ENCODE results near the gene LYRM4.

The LYRM4 gene

GRCh38 chr6:5279891-5280338 is 19.2 kb upstream of the LYRM4 start:
- Histone ChIP-seq H3K27me3 (ENCODE audit: control insufficient read depth, insufficient read depth, low read length) (no peaks in the 10 kb centered on the region), H3K4me3 (ENCODE audit: low read depth, low read length) (no peak overlapping the region), H3K4me1 (ENCODE audit: control insufficient read depth, insufficient read depth, low read length) (peaks cover 20% of the 10 kb centered on the region), H3K9me3 (ENCODE audit: control insufficient read depth, insufficient read depth, low read depth, low read length) (no peaks in the 10 kb centered on the region), H3K36me3 (ENCODE audit: control insufficient read depth, insufficient read depth, low read length) (no peaks in the 10 kb centered on the region), H3K9ac (ENCODE audit: low read length) (no peak overlapping the region), H3K27ac (ENCODE audit: low read depth, low read length) (no peak overlapping the region)

DNA sequence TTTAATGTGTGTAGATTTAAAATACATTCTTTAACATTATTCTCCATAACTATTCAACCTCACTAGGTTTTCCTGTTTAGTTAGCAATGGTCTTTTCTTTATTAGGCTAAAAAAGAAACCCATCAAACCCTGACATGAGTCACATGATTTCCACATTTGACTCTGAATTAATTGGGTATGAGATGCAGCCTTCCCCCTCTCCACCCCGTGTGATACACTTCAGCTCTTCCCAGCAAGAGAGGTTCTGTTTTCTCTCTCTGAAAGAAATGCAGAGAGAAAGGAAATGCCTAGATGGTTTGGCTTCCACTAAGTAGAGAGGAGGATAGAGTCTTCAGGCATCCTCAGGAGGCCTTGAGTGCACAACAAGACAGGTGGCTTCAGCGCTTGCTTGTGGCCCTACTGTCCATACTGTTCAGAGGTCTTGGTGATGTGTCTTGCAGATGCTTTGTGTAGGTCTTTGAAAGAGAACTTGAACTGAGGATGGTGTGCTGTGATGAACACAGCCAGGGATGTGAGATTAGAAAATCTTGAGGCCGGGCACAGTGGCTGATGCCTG is 17.9 kb upstream of the LYRM4 start:
- Histone ChIP-seq H3K4me3 (ENCODE audit: low read depth, low read length) (no peak overlapping the region), H3K27me3 (ENCODE audit: control insufficient read depth, insufficient read depth, low read length) (no peaks in the 10 kb centered on the region), H3K27ac (ENCODE audit: low read depth, low read length) (no peak overlapping the region), H3K4me1 (ENCODE audit: control insufficient read depth, insufficient read depth, low read length) (peaks cover 20% of the 10 kb centered on the region), H3K9me3 (ENCODE audit: control insufficient read depth, insufficient read depth, low read depth, low read length) (no peaks in the 10 kb centered on the region), H3K36me3 (ENCODE audit: control insufficient read depth, insufficient read depth, low read length) (no peaks in the 10 kb centered on the region), H3K9ac (ENCODE audit: low read length) (no peak overlapping the region)

DNA sequence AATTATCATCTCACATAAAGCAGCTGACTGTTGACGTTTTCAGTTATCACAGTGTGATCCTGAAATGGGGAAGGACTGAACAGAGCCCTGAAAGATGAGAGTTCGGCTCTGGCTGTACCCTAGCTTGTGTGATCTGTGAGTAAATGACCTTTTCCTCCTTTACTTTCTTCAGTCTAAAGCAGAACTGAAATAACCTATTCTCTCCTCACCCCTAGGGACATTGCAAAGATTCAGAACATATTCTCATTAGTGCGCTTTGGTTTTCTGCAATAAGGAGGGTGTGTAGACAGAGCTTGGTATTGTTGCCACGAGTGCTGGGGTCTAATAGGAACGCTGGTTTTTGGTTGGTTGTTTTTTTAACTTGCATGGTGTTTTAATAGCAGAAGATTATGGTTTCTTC is 17.3 kb upstream of the LYRM4 start:
- Histone ChIP-seq H3K36me3 (ENCODE audit: control insufficient read depth, insufficient read depth, low read length) (no peaks in the 10 kb centered on the region), H3K9me3 (ENCODE audit: control insufficient read depth, insufficient read depth, low read depth, low read length) (no peaks in the 10 kb centered on the region), H3K4me3 (ENCODE audit: low read depth, low read length) (no peak overlapping the region), H3K27me3 (ENCODE audit: control insufficient read depth, insufficient read depth, low read length) (no peaks in the 10 kb centered on the region), H3K4me1 (ENCODE audit: control insufficient read depth, insufficient read depth, low read length) (peaks cover 20% of the 10 kb centered on the region), H3K9ac (ENCODE audit: low read length) (no peak overlapping the region), H3K27ac (ENCODE audit: low read depth, low read length) (no peak overlapping the region)

DNA sequence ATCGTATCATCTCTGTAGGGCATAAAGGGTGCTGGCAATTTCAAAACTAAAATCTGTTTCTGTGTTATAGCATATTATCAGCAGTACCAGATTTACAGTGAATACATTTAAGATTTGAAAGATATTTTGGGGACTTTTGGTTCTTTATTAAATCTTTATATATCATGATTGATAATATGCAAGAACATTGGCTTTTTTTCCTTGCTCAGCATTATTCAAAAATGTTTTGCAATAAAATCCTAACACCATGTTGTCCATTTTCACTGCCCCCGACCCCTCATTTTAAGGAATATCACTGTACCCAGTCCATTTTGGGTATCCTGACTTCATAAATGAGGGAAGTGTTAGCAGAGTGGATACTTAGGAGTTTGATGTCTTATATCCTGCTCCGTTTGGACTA is 16.8 kb upstream of the LYRM4 start:
- no peak overlapping the region for H3K9ac ChIP-seq (ENCODE audit: low read length)
- H3K4me1 ChIP-seq (ENCODE audit: control insufficient read depth, insufficient read depth, low read length), result peaks cover 20% of the 10 kb centered on the region
- no peaks in the 10 kb centered on the region for H3K36me3 ChIP-seq (ENCODE audit: control insufficient read depth, insufficient read depth, low read length)
- H3K9me3 ChIP-seq (ENCODE audit: control insufficient read depth, insufficient read depth, low read depth, low read length), result no peaks in the 10 kb centered on the region
- no peaks in the 10 kb centered on the region for H3K27me3 ChIP-seq (ENCODE audit: control insufficient read depth, insufficient read depth, low read length)
- H3K4me3 ChIP-seq (ENCODE audit: low read depth, low read length), result no peak overlapping the region
- no peak overlapping the region for H3K27ac ChIP-seq (ENCODE audit: low read depth, low read length)

DNA sequence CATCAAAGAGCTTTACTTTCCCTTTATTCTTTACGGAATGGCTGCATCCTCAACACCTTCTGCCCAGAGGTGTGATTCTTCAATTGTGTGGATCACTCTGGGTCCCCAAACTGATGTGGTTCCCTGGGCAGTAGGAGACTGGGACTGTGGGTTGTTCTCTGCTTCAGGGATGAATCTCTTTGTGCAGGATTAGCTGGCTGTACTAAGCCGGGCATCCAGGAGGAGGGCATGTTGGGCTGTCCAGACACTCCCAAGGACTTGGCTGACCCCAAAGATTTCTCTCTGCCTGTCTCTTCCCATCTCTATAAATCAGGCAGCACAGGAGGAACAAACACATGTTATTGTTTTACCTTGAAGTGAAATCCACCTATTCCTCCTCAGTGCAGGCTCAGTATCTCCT is 15.8 kb upstream of the LYRM4 start:
- Histone ChIP-seq H3K9ac (ENCODE audit: low read length) (no peak overlapping the region), H3K27ac (ENCODE audit: low read depth, low read length) (no peak overlapping the region), H3K27me3 (ENCODE audit: control insufficient read depth, insufficient read depth, low read length) (no peaks in the 10 kb centered on the region), H3K36me3 (ENCODE audit: control insufficient read depth, insufficient read depth, low read length) (no peaks in the 10 kb centered on the region), H3K4me3 (ENCODE audit: low read depth, low read length) (no peak overlapping the region), H3K9me3 (ENCODE audit: control insufficient read depth, insufficient read depth, low read depth, low read length) (no peaks in the 10 kb centered on the region), H3K4me1 (ENCODE audit: control insufficient read depth, insufficient read depth, low read length) (peaks cover 13% of the 10 kb centered on the region)

- H3K27me3 ChIP-seq (ENCODE audit: control insufficient read depth, insufficient read depth, low read length), result no peaks in the 10 kb centered on the region
- H3K27ac ChIP-seq (ENCODE audit: low read depth, low read length), result no peak overlapping the region
- H3K4me3 ChIP-seq (ENCODE audit: low read depth, low read length), result no peak overlapping the region
- H3K36me3 ChIP-seq (ENCODE audit: control insufficient read depth, insufficient read depth, low read length), result no peaks in the 10 kb centered on the region
- H3K9ac ChIP-seq (ENCODE audit: low read length), result no peak overlapping the region
- H3K4me1 ChIP-seq (ENCODE audit: control insufficient read depth, insufficient read depth, low read length), result peaks cover 13% of the 10 kb centered on the region
- no peaks in the 10 kb centered on the region for H3K9me3 ChIP-seq (ENCODE audit: control insufficient read depth, insufficient read depth, low read depth, low read length)
Measured at GRCh38 chr6:5275497-5275896, 14.7 kb upstream of the LYRM4 start.

- Histone ChIP-seq H3K9ac (ENCODE audit: low read length) (no peak overlapping the region), H3K27ac (ENCODE audit: low read depth, low read length) (no peak overlapping the region)
Measured at GRCh38 chr6:5274231-5274630, 13.5 kb upstream of the LYRM4 start.

DNA sequence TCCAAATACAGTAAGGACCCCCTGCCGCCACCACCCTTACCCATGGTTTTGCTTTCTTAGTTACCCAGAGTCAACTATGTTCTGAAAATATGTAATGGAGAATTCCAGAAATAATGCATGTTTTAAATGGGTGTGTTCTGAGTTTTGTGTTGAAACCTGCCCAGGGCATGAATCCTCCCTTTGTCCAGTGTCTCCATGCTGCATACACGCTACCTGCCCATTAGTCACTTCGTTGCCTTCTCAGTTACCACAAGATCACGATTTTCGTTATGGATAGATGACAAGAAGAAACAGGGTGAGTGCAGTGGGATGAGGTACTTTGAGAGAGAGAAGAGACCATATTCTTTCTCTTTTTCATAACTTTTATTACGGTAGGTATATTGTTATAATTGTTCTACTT is 11.2 kb upstream of the LYRM4 start:
- no peaks in the 10 kb centered on the region for H3K36me3 ChIP-seq (ENCODE audit: control insufficient read depth, insufficient read depth, low read length)
- no peak overlapping the region for H3K9ac ChIP-seq (ENCODE audit: low read length)
- H3K27ac ChIP-seq (ENCODE audit: low read depth, low read length), result no peak overlapping the region
- peaks cover 8% of the 10 kb centered on the region for H3K4me1 ChIP-seq (ENCODE audit: control insufficient read depth, insufficient read depth, low read length)
- H3K9me3 ChIP-seq (ENCODE audit: control insufficient read depth, insufficient read depth, low read depth, low read length), result no peaks in the 10 kb centered on the region
- H3K27me3 ChIP-seq (ENCODE audit: control insufficient read depth, insufficient read depth, low read length), result no peaks in the 10 kb centered on the region
- H3K4me3 ChIP-seq (ENCODE audit: low read depth, low read length), result no peak overlapping the region

More at GRCh38 chr6:5274231-5274630, 13.5 kb upstream of the LYRM4 start:
- H3K27me3 ChIP-seq (ENCODE audit: control insufficient read depth, insufficient read depth, low read length), result no peaks in the 10 kb centered on the region
- H3K4me3 ChIP-seq (ENCODE audit: low read depth, low read length), result no peak overlapping the region
- H3K4me1 ChIP-seq (ENCODE audit: control insufficient read depth, insufficient read depth, low read length), result peaks cover 13% of the 10 kb centered on the region
- no peaks in the 10 kb centered on the region for H3K36me3 ChIP-seq (ENCODE audit: control insufficient read depth, insufficient read depth, low read length)
- no peaks in the 10 kb centered on the region for H3K9me3 ChIP-seq (ENCODE audit: control insufficient read depth, insufficient read depth, low read depth, low read length)

GRCh38 chr6:5270093-5270680 is 9.4 kb upstream of the LYRM4 start:
- Histone ChIP-seq H3K4me3 (ENCODE audit: low read depth, low read length) (no peak overlapping the region), H3K4me1 (ENCODE audit: control insufficient read depth, insufficient read depth, low read length) (no peaks in the 10 kb centered on the region), H3K9ac (ENCODE audit: low read length) (no peak overlapping the region), H3K36me3 (ENCODE audit: control insufficient read depth, insufficient read depth, low read length) (no peaks in the 10 kb centered on the region), H3K27me3 (ENCODE audit: control insufficient read depth, insufficient read depth, low read length) (no peaks in the 10 kb centered on the region), H3K27ac (ENCODE audit: low read depth, low read length) (no peak overlapping the region), H3K9me3 (ENCODE audit: control insufficient read depth, insufficient read depth, low read depth, low read length) (no peaks in the 10 kb centered on the region)

DNA sequence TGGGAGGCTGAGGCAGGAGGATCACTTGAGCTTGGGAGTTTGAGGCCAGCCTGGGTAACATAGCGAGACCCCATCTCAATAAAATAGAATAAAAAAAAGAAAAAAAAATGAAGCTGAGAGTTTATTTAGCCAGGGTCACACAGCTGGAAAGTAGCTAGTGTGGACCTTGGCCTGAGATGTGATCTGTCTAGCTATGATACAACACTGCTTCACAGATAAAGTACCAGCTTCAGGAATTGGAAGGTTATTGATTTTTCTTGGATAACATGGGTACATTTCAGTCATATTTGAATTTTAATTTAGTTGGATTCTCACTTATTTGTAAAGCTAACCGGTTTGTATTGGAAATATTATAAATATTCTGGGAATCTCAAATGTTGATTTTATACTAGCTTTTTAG is 5.7 kb upstream of the LYRM4 start:
- H3K27me3 ChIP-seq (ENCODE audit: control insufficient read depth, insufficient read depth, low read length), result no peaks in the 10 kb centered on the region
- no peaks in the 10 kb centered on the region for H3K36me3 ChIP-seq (ENCODE audit: control insufficient read depth, insufficient read depth, low read length)
- H3K27ac ChIP-seq (ENCODE audit: low read depth, low read length), result no peak overlapping the region
- no peaks in the 10 kb centered on the region for H3K9me3 ChIP-seq (ENCODE audit: control insufficient read depth, insufficient read depth, low read depth, low read length)
- H3K4me3 ChIP-seq (ENCODE audit: low read depth, low read length), result no peak overlapping the region
- H3K4me1 ChIP-seq (ENCODE audit: control insufficient read depth, insufficient read depth, low read length), result no peaks in the 10 kb centered on the region
- H3K9ac ChIP-seq (ENCODE audit: low read length), result no peak overlapping the region

- peaks cover 10% of the 10 kb centered on the region for H3K36me3 ChIP-seq (ENCODE audit: control insufficient read depth, insufficient read depth, low read length)
- H3K27me3 ChIP-seq (ENCODE audit: control insufficient read depth, insufficient read depth, low read length), result no peaks in the 10 kb centered on the region
- H3K9me3 ChIP-seq (ENCODE audit: control insufficient read depth, insufficient read depth, low read depth, low read length), result no peaks in the 10 kb centered on the region
- H3K9ac ChIP-seq (ENCODE audit: low read length), result peak overlapping the region; percentile 99
- H3K4me3 ChIP-seq (ENCODE audit: low read depth, low read length), result peak overlapping the region; percentile 76
- H3K27ac ChIP-seq (ENCODE audit: low read depth, low read length), result peak overlapping the region; percentile 100
- H3K4me1 ChIP-seq (ENCODE audit: control insufficient read depth, insufficient read depth, low read length), result 0 out of 2 replicates have a peak, but pooled peaks cover 6% of the 10 kb centered on the region
Measured at GRCh38 chr6:5261545-5262109, 877 bp upstream of the LYRM4 start.

All from HUES6 (cell line).